22Rv1 (cell line): ENCODE data around the gene LENG8.
"Not testable (repeated sequence)": the region's sequence is repeated elsewhere in the genome, so short reads cannot be mapped to it uniquely, and the experiment has no call there.

ENCODE experiments used
- H3K27ac ChIP-seq: fragments of 450-650 bp; 2 replicates; pipeline ENCODE4 v1.5.1; 2017
- ZFX ChIP-seq: fragments of 450-650 bp; IDR thresholded peaks from 2 replicates; pipeline ENCODE4 v1.6.1; 2017; ENCODE audit warnings: antibody characterized with exemption, borderline replicate concordance
- TF ChIP-seq, protein P1 (sequence below): fragments of 450-650 bp; IDR thresholded peaks from 2 replicates; pipeline ENCODE4 v1.5.1; 2017; ENCODE audit warnings: mild to moderate bottlenecking

LENG8 gene

DNA sequence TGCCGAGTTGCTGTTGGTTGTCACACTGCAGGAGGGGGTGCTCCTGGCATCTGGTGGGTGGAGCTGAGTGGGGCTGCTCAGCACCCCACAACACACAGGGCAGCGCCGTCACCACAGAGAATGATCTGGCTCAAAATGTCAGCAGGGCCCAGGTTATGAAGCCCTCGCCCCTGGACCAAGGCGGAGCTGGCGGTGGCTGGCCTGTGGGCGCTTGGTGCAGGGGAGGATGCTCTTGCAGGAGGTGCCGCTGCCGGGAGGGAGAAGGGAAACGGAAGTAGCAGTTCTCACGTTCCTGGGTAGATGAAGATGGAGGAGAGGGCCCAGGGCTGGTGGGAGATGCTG is 14.2 kb upstream of the LENG8 start:
- no peak overlapping the region for H3K27ac ChIP-seq

DNA sequence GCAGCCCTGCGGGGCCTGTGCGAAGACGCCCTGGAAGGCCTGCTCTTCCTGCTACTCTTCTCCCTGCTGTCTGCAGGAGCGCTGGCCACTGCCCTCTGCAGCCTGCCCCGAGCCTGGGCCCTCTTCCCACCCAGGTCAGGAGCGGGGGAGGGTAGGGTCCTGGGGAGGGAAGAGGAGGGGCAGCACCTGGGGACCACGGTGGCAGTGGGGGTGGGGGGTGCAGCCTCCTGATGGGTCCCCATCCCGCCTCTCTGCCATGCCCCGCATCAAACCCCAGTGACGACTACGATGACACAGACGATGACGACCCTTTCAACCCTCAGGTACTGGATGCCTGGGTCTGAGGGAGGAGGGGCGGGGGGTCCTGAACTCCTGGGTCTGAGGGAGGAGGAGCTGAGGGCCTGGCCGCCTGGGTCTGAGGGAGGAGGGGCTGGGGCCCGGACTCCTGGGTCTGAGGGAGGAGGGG is 13.4 kb upstream of the LENG8 start:
- H3K27ac ChIP-seq = no peak overlapping the region
- TF ChIP-seq ZFX = no peak
- TF ChIP-seq, protein P1, sequence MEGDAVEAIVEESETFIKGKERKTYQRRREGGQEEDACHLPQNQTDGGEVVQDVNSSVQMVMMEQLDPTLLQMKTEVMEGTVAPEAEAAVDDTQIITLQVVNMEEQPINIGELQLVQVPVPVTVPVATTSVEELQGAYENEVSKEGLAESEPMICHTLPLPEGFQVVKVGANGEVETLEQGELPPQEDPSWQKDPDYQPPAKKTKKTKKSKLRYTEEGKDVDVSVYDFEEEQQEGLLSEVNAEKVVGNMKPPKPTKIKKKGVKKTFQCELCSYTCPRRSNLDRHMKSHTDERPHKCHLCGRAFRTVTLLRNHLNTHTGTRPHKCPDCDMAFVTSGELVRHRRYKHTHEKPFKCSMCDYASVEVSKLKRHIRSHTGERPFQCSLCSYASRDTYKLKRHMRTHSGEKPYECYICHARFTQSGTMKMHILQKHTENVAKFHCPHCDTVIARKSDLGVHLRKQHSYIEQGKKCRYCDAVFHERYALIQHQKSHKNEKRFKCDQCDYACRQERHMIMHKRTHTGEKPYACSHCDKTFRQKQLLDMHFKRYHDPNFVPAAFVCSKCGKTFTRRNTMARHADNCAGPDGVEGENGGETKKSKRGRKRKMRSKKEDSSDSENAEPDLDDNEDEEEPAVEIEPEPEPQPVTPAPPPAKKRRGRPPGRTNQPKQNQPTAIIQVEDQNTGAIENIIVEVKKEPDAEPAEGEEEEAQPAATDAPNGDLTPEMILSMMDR = no peak

More for the DNA sequence above, 14.2 kb upstream of the LENG8 start:
- no peak for TF ChIP-seq ZFX
- TF ChIP-seq, protein P1 = no peak

DNA sequence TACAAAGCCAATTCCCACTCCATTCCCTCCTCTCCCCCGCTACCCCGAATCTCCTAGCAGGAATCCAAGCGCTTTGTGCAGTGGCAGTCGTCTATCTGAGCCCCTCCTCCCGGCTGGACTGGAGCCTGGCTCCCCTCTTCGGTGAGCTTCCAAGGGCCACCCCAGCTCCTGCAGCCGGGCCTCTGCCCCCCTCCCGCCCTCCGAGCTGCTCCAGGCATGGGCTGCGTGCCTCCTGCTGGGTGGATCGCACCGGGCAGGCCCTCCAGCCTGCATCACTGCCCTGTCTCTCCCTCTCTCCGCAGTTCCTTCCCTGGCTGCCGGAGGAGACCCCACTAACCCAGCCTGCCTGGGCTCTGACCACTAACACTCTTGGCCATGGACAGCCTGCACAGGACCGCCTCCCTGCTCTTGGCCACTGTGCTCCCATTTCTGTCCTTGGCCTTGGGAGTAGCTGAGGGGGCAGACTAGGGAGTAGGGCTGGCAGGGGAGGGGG is 12.9 kb upstream of the LENG8 start:
- TF ChIP-seq, protein P1 = no peak
- no peak for TF ChIP-seq ZFX
- H3K27ac ChIP-seq = no peak overlapping the region

DNA sequence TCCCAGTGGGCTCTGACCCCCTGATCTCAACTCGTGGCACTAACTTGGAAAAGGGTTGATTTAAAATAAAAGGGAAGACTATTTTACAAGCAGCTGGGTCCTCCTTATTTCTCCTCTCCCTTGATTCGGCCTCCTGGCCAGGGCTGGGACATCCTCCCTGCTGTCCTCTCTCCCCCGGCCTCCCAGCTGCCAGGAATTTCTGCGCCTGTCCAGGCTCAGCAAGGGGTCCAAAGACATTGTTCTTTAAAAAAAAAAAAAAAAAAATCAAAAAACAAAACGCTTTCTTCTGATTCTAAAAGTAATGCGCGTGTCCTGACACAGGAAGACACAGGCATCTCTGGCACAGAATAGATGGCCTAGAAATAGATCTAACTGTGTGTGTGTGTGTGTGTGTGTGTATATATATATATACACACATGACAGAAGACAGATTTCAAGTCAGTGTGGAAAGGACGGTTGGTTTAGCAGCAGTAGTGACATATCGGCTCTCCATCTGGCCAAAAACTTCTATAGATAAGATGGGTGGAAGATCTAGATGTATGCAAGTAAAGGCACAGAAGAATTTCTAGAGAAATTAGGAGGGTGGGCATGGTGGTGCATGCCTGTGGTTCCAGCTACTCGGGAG is 12.3 kb upstream of the LENG8 start:
- TF ChIP-seq ZFX = no peak
- TF ChIP-seq, protein P1 = no peak
- no peak overlapping the region for H3K27ac ChIP-seq

DNA sequence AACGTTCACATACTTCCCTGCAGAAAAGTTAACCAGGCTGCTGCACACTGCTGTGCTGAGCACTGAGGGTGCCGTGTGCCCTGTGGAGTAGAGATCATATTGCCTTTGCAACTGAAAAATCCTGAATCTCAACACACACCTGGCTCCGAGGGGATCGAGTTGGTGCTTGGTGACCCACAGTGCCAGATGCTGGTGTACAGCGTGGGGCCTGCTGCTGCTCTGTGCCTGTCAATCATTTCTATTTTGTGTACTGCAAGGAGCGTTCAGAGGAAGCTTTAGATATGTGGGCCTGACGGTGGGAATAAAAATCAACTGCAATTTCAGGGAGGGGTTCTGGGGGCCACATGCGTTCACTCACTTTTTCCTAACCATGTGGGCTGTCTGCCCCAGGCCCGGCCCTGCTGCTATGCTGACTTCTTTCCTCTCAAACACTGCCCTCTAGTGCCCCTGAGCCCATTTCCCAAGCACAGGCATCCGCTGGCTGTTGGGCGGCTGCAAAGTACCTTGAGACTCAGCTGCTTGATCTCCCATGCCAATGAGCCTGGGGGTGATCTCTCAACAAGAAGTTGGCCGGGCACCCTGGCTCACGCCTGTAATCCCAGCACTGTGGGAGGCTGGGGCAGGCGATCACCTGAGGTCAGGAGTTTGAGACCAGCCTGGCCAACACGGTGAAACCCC is 9.7 kb upstream of the LENG8 start:
- no peak overlapping the region for H3K27ac ChIP-seq
- no peak for TF ChIP-seq ZFX
- TF ChIP-seq, protein P1 = peak; percentile 75

DNA sequence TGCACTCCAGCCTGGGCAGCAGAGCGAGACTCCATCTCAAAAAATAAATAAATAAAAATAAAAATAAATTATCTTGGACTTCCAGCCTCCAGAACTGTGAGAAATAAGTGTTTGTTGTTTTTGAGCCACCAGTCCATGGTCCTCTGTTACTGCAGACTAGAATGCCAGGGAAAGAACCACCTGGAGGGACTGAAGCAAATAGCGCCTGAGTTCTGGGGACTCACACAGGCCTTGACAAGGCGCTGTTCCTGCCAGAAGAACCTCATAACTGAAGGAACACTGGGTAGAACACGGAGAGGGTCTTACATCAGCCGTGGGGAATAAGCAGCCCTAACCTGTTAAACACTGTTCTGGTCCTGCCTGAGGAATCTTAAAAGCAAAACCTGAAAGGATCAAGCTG is 8.4 kb upstream of the LENG8 start:
- no peak overlapping the region for H3K27ac ChIP-seq
- TF ChIP-seq, protein P1 = no peak
- no peak for TF ChIP-seq ZFX

DNA sequence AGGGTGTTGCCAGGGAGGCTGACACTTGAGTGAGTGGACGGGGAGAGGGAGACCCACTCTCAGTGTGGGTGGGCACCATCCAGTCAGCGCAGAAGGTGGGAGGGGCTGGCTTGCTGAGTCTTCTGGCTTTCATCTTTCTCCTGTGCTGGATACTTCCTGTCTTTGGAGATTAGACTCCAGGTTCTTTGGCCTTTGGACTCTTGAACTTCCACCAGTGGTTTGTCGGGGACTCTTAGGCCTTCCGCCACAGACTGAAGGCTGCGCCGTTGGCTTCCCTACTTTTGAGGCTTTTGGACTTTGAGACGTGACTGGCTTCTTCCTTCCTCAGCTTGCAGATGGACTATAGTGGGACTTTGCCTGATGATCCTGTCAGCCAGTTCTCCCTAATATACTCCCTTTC is 4.3 kb upstream of the LENG8 start:
- TF ChIP-seq, protein P1 = no peak
- no peak for TF ChIP-seq ZFX
- no peak overlapping the region for H3K27ac ChIP-seq

DNA sequence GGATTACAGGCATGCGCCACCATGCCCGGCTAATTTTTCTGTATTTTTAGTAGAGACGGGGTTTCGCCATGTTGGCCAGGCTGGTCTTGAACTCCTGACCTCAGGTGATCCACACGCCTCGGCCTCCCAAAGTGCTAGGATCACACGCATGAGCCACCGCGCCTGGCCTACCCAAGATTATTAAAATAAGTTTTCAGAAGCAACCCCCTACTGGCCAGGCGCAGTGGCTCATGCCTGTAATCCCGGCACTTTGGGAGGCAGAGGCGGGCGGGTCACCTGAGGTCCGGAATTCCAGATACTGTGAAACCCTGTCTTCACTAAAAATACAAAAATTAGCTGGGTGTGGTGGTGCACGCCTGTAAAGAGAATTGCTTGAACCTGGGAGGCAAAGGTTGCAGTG is 2.6 kb upstream of the LENG8 start:
- H3K27ac ChIP-seq = not testable (repeated sequence)
